Ureter (tissue), 1 donor: ENCODE results near the gene ADAR. TPM values are rescaled to one million over a fixed set of nuclear protein-coding genes. Genes with fewer than 3 reads are reported as not detected.

Experiments used
- DNase-seq: peaks from one replicate; pipeline ENCODE4 v3.0.0-alpha.2; 2020; ENCODE audit warnings: low spot score
- total RNA-seq: library from RNA; stranded (reverse); gene quantifications from one replicate; pipeline ENCODE4 v1.2.4, GENCODE V29; 2023
- donor health status: DM: yes; HTN: yes; CAD: no.

ADAR gene
- total RNA-seq, 1 donor from 2014 or later, result 192 TPM

- peak; percentile 100 for DNase-seq
Observed at GRCh38 chr1:154558720-154559465, 49.1 kb downstream of the ADAR start.

GRCh38 chr1:154557939-154558719 is 49.9 kb downstream of the ADAR start, which contains the start of gene UBE2Q1:
Gene UBE2Q1 (minus strand): TSS chr1:154558662. CDS start chr1:154558553, 109 bp downstream.
- peak; percentile 76 for DNase-seq

- DNase-seq, result no peak
Observed at GRCh38 chr1:154557248-154557938, 50.6 kb downstream of the ADAR start.

- DNase-seq, result no peak
Observed at GRCh38 chr1:154556422-154556821, 51.6 kb downstream of the ADAR start.

GRCh38 chr1:154553056-154554030 is 54.6 kb downstream of the ADAR start:
- DNase-seq, result no peak

DNA sequence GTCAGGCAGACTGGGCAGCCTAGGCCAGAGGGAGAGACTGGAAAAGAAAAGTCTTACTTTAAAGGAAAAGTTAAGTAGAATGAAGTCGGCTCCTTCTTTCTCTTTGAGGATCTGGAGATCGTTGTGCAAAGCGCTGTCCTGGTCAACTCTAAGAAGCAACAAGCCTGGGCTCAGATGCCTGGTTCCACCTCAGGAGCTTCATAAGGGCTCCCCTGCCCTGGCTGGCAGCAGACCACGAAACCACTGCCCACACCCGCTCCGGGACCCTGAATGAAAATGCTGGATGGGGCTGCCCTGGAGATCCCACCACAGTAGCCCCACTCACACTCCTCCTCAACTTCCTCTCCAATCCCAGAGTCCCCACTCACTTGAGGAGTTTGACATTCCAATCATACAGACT is 56.0 kb downstream of the ADAR start:
- DNase-seq, result no peak

GRCh38 chr1:154551474-154551873 is 56.5 kb downstream of the ADAR start:
- no peak for DNase-seq

- DNase-seq, result no peak
Observed at GRCh38 chr1:154550657-154551056, 57.3 kb downstream of the ADAR start.

- DNase-seq, result no peak
Observed at GRCh38 chr1:154550070-154550469, 57.9 kb downstream of the ADAR start.

GRCh38 chr1:154549202-154549770 is 58.7 kb downstream of the ADAR start:
- DNase-seq, result no peak

DNA sequence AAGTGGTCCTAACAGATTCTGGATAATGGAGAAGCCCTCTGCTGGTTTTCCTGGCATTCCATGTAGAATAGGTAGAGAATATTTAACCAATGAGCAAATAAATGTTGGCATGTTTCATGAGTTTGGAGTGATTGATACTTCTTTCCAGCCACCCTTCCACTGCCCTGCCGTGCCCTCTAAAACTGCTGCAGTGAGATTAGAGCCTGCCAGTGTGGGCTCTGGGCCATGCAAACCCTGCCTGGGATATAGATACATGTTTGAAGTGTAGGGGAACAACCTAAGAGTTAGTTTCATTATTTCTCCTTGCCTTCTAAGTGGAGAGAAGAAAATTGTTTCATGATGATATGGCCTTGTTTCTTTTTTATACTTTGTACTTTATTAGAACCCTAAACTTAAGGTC is 60.0 kb downstream of the ADAR start:
- no peak for DNase-seq

GRCh38 chr1:154547105-154547732 is 60.8 kb downstream of the ADAR start:
- no peak for DNase-seq

DNA sequence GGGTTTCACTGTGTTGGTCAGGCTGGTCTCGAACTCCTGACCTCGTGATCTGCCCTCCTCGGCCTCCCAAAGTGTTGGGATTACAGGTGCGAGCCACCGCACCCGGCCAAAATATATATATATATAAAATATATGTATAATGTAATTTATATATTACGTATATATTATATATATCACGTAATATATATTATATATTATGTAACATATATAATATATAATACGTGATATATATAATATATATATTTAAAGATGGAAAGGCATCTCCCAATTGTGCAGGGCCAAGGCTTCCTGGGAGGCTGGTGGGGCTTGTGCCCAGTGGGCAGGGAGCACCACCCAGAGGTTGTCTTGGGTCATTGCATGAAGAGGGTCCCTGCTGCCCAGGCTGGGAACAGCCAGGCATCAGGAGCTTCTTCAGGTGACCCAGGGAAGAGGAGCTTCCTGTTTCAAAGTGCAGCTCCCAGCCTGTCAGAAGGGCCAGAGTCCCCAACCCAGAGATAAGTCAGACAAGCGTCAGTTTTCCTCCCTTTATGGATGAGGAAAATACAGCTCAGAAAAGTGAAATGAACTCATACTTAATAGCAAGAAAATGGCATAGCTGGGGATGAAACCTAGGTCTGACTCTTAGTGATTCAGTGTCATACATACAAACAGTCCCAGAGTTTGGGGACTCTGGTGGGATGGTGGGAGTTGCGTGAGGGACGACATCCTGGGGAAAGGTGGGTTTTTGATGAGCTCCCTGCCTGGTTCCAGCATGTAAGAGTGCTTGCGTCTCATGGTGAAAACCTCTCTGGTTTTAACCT is 61.5 kb downstream of the ADAR start:
- DNase-seq, result no peak

- no peak for DNase-seq
Observed at GRCh38 chr1:154541231-154541630, 66.8 kb downstream of the ADAR start.

DNA sequence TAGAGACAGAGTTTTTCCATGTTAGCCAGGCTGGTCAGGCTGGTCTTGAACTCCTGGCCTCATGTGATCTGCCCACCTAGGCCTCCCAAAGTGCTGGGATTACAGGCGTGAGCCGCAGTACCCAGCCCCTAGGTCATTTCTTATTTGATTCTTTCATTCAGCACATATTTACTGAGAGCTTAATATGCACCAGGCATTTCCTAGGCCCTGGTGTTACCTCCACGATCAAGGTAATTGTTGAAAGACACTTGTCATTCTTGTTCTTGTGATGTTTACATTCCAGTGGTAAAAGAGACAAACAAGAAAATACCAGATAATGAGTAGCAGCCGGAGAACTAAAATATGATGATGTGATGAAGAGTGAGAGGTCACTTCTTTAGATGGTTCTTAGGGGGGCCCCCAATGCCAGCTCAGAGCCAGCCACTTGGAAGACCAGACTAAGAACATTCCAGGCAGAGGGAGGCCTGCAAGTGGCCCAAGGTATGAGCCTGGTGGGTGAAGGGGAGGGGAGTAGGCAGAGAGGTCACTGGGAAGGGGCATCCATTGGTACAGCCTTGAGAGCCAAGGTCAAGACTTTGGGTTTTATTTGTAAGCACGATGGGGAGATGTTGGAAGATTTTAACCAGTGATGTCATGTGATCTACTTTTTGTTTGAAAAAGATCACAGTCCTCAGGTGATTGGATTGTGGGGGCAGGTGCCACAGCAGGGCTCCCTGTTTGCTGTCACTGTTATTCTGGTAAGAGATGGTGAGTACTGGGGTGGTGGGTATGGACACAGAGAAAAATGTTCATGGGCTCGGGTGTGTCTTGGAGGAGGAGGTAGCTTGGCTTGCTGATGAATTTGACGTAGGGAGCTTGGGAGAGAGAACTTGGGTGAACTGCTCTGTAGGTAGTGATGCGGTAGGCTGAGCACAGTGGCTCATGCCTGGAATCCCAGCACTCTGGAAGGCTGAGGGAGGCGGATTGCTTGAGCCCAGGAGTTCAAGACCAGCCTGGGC is 68.2 kb downstream of the ADAR start:
- DNase-seq, result no peak

- DNase-seq, result no peak
Observed at GRCh38 chr1:154536570-154536969, 71.4 kb downstream of the ADAR start.

- DNase-seq, result no peak
Observed at GRCh38 chr1:154533952-154534844, 73.8 kb downstream of the ADAR start.
